ENCODE measurements around the gene DGKB. TPM values are rescaled to one million over a fixed set of nuclear protein-coding genes. Genes with fewer than 3 reads are reported as not detected.

The DGKB gene
- total RNA-seq, 1 experiment from 2014 or later = not detected

DNA sequence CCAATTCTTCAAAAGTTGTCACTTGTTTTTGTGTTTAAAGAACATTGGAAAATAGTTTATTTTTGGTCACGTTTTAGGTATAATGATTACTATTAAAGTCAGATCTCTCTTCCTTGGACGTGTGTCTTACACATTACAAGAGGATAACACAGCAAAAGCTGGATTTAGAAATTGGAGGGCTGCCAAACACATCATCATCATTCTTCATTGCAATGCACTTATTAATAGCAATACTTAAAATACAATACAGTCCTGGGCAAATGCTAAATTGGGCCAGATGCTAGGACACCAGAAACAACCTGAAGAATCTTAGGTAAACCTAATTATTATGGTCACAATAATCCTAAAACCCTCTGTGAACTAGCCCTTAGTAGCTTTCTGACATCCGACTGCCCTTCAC is 303.6 kb downstream of the DGKB start:
- H3K27ac Mint-ChIP-seq (ENCODE audit: unreplicated experiment) = no peak overlapping the region
- CTCF ChIA-PET = no interaction called here
- peaks cover 8% of the 10 kb centered on the region for H3K4me1 Mint-ChIP-seq (ENCODE audit: low read depth, unreplicated experiment)
- DNase-seq = no peak
- TF ChIP-seq, protein P1, sequence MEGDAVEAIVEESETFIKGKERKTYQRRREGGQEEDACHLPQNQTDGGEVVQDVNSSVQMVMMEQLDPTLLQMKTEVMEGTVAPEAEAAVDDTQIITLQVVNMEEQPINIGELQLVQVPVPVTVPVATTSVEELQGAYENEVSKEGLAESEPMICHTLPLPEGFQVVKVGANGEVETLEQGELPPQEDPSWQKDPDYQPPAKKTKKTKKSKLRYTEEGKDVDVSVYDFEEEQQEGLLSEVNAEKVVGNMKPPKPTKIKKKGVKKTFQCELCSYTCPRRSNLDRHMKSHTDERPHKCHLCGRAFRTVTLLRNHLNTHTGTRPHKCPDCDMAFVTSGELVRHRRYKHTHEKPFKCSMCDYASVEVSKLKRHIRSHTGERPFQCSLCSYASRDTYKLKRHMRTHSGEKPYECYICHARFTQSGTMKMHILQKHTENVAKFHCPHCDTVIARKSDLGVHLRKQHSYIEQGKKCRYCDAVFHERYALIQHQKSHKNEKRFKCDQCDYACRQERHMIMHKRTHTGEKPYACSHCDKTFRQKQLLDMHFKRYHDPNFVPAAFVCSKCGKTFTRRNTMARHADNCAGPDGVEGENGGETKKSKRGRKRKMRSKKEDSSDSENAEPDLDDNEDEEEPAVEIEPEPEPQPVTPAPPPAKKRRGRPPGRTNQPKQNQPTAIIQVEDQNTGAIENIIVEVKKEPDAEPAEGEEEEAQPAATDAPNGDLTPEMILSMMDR (IDR thresholded peaks at IDR 0.05; ENCODE audit: unreplicated experiment) = no peak
- H3K4me3 Mint-ChIP-seq (ENCODE audit: low read depth, unreplicated experiment) = no peak overlapping the region
- H3K36me3 Mint-ChIP-seq (ENCODE audit: insufficient read depth, unreplicated experiment) = no peaks in the 10 kb centered on the region
- intact Hi-C loops (cut with micrococcal nuclease; ENCODE audit: unreplicated experiment) = no loop called here
- BruUV-seq (replicated peaks) = no TSS peak
- no peaks in the 10 kb centered on the region for H3K9me3 Mint-ChIP-seq (ENCODE audit: low read depth, unreplicated experiment)
- no peaks in the 10 kb centered on the region for H3K27me3 Mint-ChIP-seq (ENCODE audit: unreplicated experiment)

DNA sequence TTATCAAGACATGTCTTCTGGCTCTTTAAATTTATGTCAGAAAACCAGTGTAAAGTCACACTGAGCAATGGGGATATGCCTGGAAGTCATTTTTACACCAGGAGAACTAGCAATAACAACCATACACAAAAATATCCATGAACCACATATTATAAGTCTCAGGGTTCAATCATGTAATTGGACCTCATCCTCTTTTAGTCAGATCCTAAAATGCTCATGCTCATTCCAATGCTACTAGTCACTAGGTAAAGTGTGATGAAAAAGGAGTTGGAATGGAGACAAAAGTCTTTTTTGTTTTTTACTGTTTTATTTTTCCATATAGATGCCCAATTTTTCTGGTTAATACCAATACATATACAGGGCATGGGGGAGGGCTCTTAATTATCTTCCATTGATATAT is 306.1 kb downstream of the DGKB start:
- no peaks in the 10 kb centered on the region for H3K9me3 Mint-ChIP-seq (ENCODE audit: low read depth, unreplicated experiment)
- TF ChIP-seq, protein P1 (IDR thresholded peaks at IDR 0.05; ENCODE audit: unreplicated experiment) = no peak
- intact Hi-C loops (cut with micrococcal nuclease; ENCODE audit: unreplicated experiment) = no loop called here
- CTCF ChIA-PET = no interaction called here
- no peak overlapping the region for H3K4me3 Mint-ChIP-seq (ENCODE audit: low read depth, unreplicated experiment)
- H3K27ac Mint-ChIP-seq (ENCODE audit: unreplicated experiment) = no peak overlapping the region
- no peaks in the 10 kb centered on the region for H3K27me3 Mint-ChIP-seq (ENCODE audit: unreplicated experiment)
- peaks cover 8% of the 10 kb centered on the region for H3K4me1 Mint-ChIP-seq (ENCODE audit: low read depth, unreplicated experiment)
- no peaks in the 10 kb centered on the region for H3K36me3 Mint-ChIP-seq (ENCODE audit: insufficient read depth, unreplicated experiment)
- DNase-seq = no peak
- BruUV-seq (replicated peaks) = no TSS peak

DNA sequence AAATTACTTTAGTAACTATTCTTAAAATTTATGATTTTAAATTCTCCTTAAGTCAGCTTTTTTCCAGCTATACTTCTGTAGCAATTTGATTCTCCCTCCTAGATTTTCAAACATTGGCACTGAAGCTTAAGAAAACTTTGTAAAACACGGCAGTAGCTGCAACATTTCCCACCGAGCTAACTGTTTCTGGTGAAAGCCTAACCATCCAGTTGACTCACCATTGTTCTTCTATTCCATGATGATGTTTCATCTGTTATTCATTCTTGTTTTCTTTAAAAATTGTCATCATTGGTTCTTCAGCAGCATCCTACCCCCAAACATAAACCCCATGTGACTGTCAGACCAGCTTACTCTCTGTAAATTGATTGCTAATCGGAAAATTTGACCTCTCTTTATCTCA is 312.3 kb downstream of the DGKB start:
- no peaks in the 10 kb centered on the region for H3K4me1 Mint-ChIP-seq (ENCODE audit: low read depth, unreplicated experiment)
- H3K9me3 Mint-ChIP-seq (ENCODE audit: low read depth, unreplicated experiment) = peaks cover 8% of the 10 kb centered on the region
- CTCF ChIA-PET = no interaction called here
- H3K27ac Mint-ChIP-seq (ENCODE audit: unreplicated experiment) = no peak overlapping the region
- no peak for DNase-seq
- H3K4me3 Mint-ChIP-seq (ENCODE audit: low read depth, unreplicated experiment) = no peak overlapping the region
- TF ChIP-seq, protein P1 (IDR thresholded peaks at IDR 0.05; ENCODE audit: unreplicated experiment) = no peak
- no peaks in the 10 kb centered on the region for H3K36me3 Mint-ChIP-seq (ENCODE audit: insufficient read depth, unreplicated experiment)
- BruUV-seq (replicated peaks) = no TSS peak
- intact Hi-C loops (cut with micrococcal nuclease; ENCODE audit: unreplicated experiment) = no loop called here
- H3K27me3 Mint-ChIP-seq (ENCODE audit: unreplicated experiment) = no peaks in the 10 kb centered on the region

DNA sequence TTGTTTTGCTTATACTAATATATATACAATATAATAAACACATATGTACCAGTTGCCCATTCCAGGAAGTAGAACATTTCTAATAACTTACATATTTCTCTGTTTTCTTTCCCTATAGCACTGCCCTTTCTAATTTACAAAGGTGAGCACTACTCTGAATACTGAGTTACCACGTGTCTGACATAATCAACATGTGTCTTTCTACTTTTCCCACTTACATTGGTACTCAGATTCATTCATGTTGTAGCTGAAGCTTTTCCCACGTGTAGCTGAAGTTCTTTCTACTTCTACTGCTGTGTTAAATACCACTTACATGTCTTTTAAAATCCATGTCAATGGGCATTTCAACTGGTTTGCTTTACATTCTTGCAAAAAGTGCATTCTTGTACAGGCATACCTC is 317.3 kb downstream of the DGKB start:
- no peak overlapping the region for H3K4me3 Mint-ChIP-seq (ENCODE audit: low read depth, unreplicated experiment)
- TF ChIP-seq, protein P1 (IDR thresholded peaks at IDR 0.05; ENCODE audit: unreplicated experiment) = no peak
- peaks cover 12% of the 10 kb centered on the region for H3K9me3 Mint-ChIP-seq (ENCODE audit: low read depth, unreplicated experiment)
- no peaks in the 10 kb centered on the region for H3K36me3 Mint-ChIP-seq (ENCODE audit: insufficient read depth, unreplicated experiment)
- H3K27me3 Mint-ChIP-seq (ENCODE audit: unreplicated experiment) = no peaks in the 10 kb centered on the region
- CTCF ChIA-PET = no interaction called here
- H3K27ac Mint-ChIP-seq (ENCODE audit: unreplicated experiment) = no peak overlapping the region
- BruUV-seq (replicated peaks) = no TSS peak
- H3K4me1 Mint-ChIP-seq (ENCODE audit: low read depth, unreplicated experiment) = peaks cover 10% of the 10 kb centered on the region
- DNase-seq = no peak
- intact Hi-C loops (cut with micrococcal nuclease; ENCODE audit: unreplicated experiment) = no loop called here
